Spinal cord (tissue), 10 donors: Measurements from ENCODE around the gene RASL11B. TPM values are rescaled to one million over a fixed set of nuclear protein-coding genes. Genes with fewer than 3 reads are reported as not detected.
A peak's percentile ranks its signal among the peaks of the same experiment; 100 is the strongest.
"Not testable (repeated sequence)": the region's sequence is repeated elsewhere in the genome, so short reads cannot be mapped to it uniquely, and the experiment has no call there.

Experiments
- DNase-seq, 6 donors: peaks; one replicate each; pipeline versions ENCODE4 v3.0.0 to v3.0.0-alpha.2; 2013 to 2015; ENCODE audit warnings: low spot score in 6 of 6, low read depth in 4 of 6
- H3K27ac ChIP-seq: one replicate; pipeline ENCODE4 v1.5.1; 2013; ENCODE audit warnings: low read depth, low read length, control low read depth
- H3K27me3 ChIP-seq: one replicate; pipeline ENCODE4 v1.6.1; 2013; ENCODE audit warnings: low read length; ENCODE audit not compliant: control insufficient read depth, insufficient read depth
- H3K36me3 ChIP-seq: one replicate; pipeline ENCODE4 v1.6.1; 2013; ENCODE audit warnings: low read length; ENCODE audit not compliant: control insufficient read depth, insufficient read depth
- H3K4me1 ChIP-seq: one replicate; pipeline ENCODE4 v1.6.1; 2013; ENCODE audit warnings: low read length; ENCODE audit not compliant: control insufficient read depth, insufficient read depth
- H3K4me3 ChIP-seq: one replicate; pipeline ENCODE4 v1.5.1; 2013; ENCODE audit warnings: low read depth, low read length, control low read depth
- H3K9me3 ChIP-seq: one replicate; pipeline ENCODE4 v1.6.1; 2013; ENCODE audit warnings: low read length; ENCODE audit not compliant: control insufficient read depth, insufficient read depth
- WGBS: methylation state at CpG from one replicate; pipeline ENCODE4 v1.1.5; 2013; ENCODE audit warnings: missing lambda C conversion rate; ENCODE audit not compliant: insufficient coverage; 5-methylcytosine and 5-hydroxymethylcytosine counted together
- polyA plus RNA-seq, 2 donors: library from polyadenylated mRNA; unstranded; fragments of 120-200 nt; gene quantifications; one replicate each; pipeline ENCODE4 v1.2.1, GENCODE V29; 2013; ENCODE audit not compliant: insufficient read length in 2 of 2
- total RNA-seq, 2 donors: library from RNA; depleted of rRNA in 1 of 2; stranded (reverse); fragments of 120-200 nt in 1 of 2; fragments of >200 nt in 1 of 2; gene quantifications; one replicate each; pipeline versions ENCODE4 v1.2.3 to v1.2.4, GENCODE V29; 2013 to 2014
- donor health status: healthy.

The RASL11B gene
- total and polyA plus RNA-seq, 4 donors, result 6.3 to 10.2 (median 8.6) TPM

- H3K4me1 ChIP-seq, result peaks cover 12% of the 10 kb centered on the region
- no peak overlapping the region for H3K4me3 ChIP-seq
- no peaks in the 10 kb centered on the region for H3K27me3 ChIP-seq
- no peaks in the 10 kb centered on the region for H3K36me3 ChIP-seq
- DNase-seq, result no peak
- no peaks in the 10 kb centered on the region for H3K9me3 ChIP-seq
- H3K27ac ChIP-seq, result no peak overlapping the region
- WGBS, result 96% methylated on average over 2 of the region's 3 CpGs
Observed at GRCh38 chr4:52833941-52834525, 28.1 kb upstream of the RASL11B start.

GRCh38 chr4:52834641-52835456 lies 27.3 kb upstream of the RASL11B start:
- H3K4me3 ChIP-seq, H3K27me3 ChIP-seq, DNase-seq, H3K9me3 ChIP-seq, H3K36me3 ChIP-seq, H3K27ac ChIP-seq: not testable (repeated sequence)
- peaks cover 12% of the 10 kb centered on the region for H3K4me1 ChIP-seq
- WGBS, result 77% methylated on average over 8 of the region's 8 CpGs

DNA sequence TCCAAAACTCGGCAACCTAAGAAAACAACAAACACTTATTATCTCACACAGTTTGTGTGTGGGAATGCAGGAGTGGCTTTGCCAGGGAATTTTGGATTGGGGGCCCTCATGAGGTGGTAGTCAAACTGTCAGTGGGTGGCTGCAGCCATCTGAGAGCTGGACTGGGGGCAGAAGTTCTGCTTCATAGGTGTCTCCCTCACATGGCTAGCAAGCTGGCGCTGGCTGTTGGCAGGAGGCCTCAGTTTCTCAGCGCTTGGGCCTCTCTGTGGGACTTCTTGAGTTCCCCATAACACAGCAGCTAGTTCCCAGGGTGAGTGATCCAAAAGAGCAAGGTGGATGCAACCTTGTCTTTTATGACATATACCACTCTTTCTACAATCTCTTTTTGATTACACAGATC lies 26.0 kb upstream of the RASL11B start:
- Histone ChIP-seq H3K36me3 (no peaks in the 10 kb centered on the region), H3K27me3 (no peaks in the 10 kb centered on the region), H3K9me3 (no peaks in the 10 kb centered on the region), H3K4me3 (no peak overlapping the region), H3K4me1 (peaks cover 12% of the 10 kb centered on the region), H3K27ac (no peak overlapping the region)
- 100% methylated on average over 1 of the region's 3 CpGs for whole genome bisulfite sequencing
- no peak for DNase-seq

DNA sequence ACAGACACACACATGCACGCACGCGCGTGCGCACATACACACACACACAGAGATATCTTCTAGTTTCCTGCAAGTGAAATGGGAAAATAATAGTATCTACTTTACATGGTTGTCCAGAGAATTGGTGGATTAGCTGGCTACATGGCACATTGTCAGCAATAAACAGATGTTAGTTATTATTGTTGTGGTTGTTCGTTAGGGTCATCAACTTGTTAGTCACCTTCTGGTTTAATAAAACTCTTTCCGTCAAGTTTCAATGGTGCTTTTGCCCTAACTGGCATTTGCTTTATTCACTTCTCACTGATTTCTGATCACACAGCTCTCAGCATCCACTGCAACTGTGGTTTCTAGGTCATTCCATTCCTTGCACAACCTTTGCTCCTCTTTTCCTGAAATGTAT lies 25.4 kb upstream of the RASL11B start:
- Histone ChIP-seq H3K27ac (no peak overlapping the region), H3K36me3 (no peaks in the 10 kb centered on the region), H3K4me3 (no peak overlapping the region), H3K27me3 (no peaks in the 10 kb centered on the region), H3K4me1 (peaks cover 16% of the 10 kb centered on the region), H3K9me3 (no peaks in the 10 kb centered on the region)
- WGBS, result 91% methylated on average over 1 of the region's 7 CpGs
- DNase-seq, result no peak

DNA sequence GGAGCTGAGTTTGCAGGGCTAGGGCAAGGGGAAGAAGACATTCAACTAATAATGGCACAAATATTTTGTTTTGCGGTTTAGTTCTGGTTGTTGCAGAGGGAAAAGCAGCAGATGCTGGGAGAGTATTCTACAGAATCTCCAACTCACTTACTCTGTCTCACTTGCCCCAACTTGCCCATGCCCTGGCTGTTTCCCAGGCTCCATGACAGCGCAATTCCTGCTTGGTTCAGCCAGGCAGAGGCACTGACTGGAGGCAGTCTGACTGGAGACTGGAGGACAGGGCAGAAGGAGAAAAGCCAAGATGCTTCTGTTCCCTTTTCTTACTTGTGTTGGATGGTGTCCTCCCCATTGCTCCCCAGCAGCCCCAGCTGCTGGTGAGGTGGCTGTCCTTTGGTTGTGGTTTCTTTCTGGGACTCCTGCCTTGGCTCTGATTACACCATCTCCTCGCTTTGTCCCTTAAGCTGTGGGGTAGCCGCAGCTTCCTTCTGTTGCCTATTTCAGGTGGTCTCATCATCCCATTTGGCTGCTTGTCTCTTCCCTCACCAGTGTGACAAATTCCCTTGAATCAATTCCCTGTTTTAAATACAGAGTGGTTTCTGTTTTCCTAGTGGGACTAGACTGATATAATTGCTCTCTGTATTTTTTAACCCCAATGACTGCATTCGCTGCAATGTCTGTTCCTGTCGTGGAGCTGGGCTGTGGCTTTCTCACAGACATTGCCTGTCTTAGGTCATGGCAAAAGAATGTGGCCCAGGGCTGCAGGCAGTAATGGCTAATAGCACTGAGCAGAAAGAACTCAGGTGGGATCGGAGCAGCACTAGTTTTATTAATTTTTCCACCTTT lies 24.2 kb upstream of the RASL11B start:
- DNase-seq, result no peak
- WGBS, result 81% methylated on average over 6 of the region's 7 CpGs
- peaks cover 27% of the 10 kb centered on the region for H3K4me1 ChIP-seq

DNA sequence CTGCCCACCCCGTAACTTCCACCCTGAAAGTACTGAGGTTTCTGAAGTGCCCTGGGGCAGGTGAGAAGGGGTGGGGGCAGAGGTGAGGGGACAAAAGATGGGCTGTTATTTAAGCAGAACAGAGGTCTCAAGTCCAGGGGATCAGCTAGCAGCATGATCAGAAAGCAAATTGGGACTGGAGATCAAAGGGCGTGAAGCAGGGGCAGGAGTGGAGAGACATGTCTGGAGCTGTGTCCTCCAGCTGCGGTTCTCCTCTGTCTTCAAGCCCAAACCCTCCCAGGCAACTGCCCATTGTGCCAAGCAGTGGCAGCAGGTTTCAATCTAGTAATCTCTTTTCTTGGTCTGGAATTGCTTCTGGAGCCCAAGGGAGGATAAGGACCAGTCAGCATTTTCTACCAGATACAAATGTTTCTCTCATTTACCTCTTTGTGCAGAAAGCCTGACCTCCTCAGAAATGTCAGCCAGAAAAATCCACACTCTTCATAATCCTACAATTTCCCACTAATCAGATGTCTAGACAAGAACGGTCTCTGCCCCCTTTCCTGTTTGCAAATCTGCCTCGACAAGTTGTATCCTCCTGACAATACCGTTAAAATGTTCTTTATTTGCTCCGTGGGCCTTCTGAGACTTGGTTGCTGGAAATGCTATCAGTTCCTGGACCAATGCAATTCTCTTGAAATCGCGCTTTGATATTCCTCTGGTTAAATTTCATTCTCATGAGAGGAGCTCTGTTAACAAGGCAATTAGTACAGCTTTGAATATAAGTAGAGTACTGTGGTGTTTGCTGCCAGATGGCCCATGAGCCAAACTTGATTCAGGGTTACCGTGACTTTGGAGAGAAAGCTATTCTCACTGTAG lies 23.2 kb upstream of the RASL11B start:
- H3K36me3 ChIP-seq, result no peaks in the 10 kb centered on the region
- H3K9me3 ChIP-seq, result no peaks in the 10 kb centered on the region
- DNase-seq, result peak in 2 of 6 donors; percentile 57 to 64
- no peaks in the 10 kb centered on the region for H3K27me3 ChIP-seq
- H3K4me1 ChIP-seq, result peaks cover 28% of the 10 kb centered on the region
- WGBS, result 69% methylated on average over 9 of the region's 10 CpGs
- no peak overlapping the region for H3K27ac ChIP-seq
- H3K4me3 ChIP-seq, result no peak overlapping the region

More for the DNA sequence above, 24.2 kb upstream of the RASL11B start:
- no peaks in the 10 kb centered on the region for H3K36me3 ChIP-seq
- no peak overlapping the region for H3K27ac ChIP-seq
- no peak overlapping the region for H3K4me3 ChIP-seq
- H3K27me3 ChIP-seq, result no peaks in the 10 kb centered on the region
- H3K9me3 ChIP-seq, result no peaks in the 10 kb centered on the region

GRCh38 chr4:52840531-52841370 lies 21.4 kb upstream of the RASL11B start:
- Histone ChIP-seq H3K4me1 (peaks cover 28% of the 10 kb centered on the region), H3K27ac (no peak overlapping the region), H3K9me3 (no peaks in the 10 kb centered on the region), H3K36me3 (no peaks in the 10 kb centered on the region), H3K4me3 (no peak overlapping the region), H3K27me3 (no peaks in the 10 kb centered on the region)
- WGBS, result 69% methylated on average over 4 of the region's 9 CpGs
- DNase-seq, result no peak

DNA sequence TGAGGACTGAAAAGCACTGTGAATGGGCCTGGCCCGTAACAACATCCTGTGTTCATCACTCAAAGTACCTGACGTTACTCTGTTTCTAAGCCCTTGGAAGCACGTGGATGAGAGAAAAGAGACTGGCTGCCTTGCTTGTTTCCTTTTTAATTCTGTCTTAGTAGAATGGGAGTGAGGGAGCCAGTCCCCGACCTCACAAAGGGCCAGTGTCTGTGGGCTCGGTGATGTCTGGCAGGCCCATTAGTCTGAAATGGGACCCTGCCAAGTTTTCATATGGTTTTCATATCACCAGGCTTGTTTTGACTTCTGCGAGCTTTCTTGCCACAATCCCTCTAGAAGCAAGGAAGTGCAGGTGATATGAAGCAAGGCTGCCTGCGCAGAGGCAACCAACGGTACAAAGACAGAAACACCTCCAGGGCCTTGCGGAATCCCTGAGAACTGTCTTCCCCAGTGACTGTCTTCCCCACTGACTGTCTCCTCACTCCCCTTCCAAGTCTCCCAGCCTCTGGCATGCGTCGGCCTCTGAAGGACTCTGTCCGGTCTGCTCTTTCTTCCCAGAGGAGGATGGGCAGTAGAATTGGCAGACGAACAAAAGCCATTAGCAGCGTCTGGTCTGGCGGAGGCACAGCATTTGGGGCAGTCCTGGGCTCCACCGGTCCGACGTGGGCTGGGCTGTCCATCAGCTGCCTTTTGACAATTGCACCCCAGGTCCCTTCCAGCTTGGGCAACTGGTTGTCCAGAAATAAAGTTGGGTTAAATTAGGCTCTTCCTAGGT lies 20.2 kb upstream of the RASL11B start:
- DNase-seq, result peak in 4 of 6 donors; percentile 29 to 78 (median 56)
- no peak overlapping the region for H3K4me3 ChIP-seq
- 25% methylated on average over 12 of the region's 18 CpGs for WGBS

More for the DNA sequence above, 20.2 kb upstream of the RASL11B start:
- Histone ChIP-seq H3K4me1 (peaks cover 28% of the 10 kb centered on the region), H3K36me3 (no peaks in the 10 kb centered on the region), H3K27ac (no peak overlapping the region), H3K27me3 (no peaks in the 10 kb centered on the region), H3K9me3 (no peaks in the 10 kb centered on the region)
